Neural progenitor cell (in vitro differentiated cells): ENCODE data around the gene GIN1.

ENCODE experiments used
- EZH2 ChIP-seq: fragments of 200-600 bp; sonication (generic); IDR thresholded peaks from 2 replicates; pipeline ENCODE4 v1.6.1; 2017; ENCODE audit warnings: antibody characterized with exemption, mild to moderate bottlenecking, moderate library complexity
- EZH2phosphoT487 ChIP-seq: fragments of 200-600 bp; sonication (generic); IDR thresholded peaks from 2 replicates; pipeline ENCODE4 v1.6.1; 2017; ENCODE audit warnings: antibody characterized with exemption
- TF ChIP-seq, protein P1 (sequence below): fragments of 200-600 bp; sonication (generic); IDR thresholded peaks from 2 replicates; pipeline ENCODE4 v1.5.1; 2017; ENCODE audit warnings: antibody characterized with exemption, mild to moderate bottlenecking

GRCh38 chr5:103094737-103095136 lies 25.2 kb downstream of the GIN1 start:
- TF ChIP-seq EZH2phosphoT487 = no peak
- TF ChIP-seq, protein P1, sequence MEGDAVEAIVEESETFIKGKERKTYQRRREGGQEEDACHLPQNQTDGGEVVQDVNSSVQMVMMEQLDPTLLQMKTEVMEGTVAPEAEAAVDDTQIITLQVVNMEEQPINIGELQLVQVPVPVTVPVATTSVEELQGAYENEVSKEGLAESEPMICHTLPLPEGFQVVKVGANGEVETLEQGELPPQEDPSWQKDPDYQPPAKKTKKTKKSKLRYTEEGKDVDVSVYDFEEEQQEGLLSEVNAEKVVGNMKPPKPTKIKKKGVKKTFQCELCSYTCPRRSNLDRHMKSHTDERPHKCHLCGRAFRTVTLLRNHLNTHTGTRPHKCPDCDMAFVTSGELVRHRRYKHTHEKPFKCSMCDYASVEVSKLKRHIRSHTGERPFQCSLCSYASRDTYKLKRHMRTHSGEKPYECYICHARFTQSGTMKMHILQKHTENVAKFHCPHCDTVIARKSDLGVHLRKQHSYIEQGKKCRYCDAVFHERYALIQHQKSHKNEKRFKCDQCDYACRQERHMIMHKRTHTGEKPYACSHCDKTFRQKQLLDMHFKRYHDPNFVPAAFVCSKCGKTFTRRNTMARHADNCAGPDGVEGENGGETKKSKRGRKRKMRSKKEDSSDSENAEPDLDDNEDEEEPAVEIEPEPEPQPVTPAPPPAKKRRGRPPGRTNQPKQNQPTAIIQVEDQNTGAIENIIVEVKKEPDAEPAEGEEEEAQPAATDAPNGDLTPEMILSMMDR = no peak
- no peak for TF ChIP-seq EZH2
